Cerebellar nuclear complex (tissue), 1 donor: ENCODE results near the gene RALGAPA2.

Source experiments
- DNase-seq, 2 experiments: peaks; one replicate each; lab custom pipeline; 2025; lab: John Stamatoyannopoulos, UW

RALGAPA2 gene

DNA sequence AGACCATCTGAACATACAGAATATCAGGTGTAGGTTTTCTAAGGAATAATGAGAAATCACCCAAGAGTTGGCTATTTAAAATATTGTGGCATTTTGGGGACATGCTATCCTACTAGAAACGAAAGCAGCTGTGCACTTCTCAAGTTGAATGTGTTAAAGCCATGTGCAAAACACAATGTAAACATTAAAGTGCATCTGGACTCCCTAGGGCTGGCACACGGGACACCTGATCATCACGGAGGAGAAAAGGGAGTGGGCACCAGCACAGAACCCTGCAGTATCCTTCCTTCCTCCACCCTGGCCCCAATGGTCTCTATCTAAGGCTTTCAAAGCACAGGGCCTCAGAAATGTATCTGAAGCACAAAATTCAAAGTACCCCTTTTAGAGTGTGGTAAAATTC is 250.3 kb downstream of the RALGAPA2 start:
- no peak for DNase-seq

DNA sequence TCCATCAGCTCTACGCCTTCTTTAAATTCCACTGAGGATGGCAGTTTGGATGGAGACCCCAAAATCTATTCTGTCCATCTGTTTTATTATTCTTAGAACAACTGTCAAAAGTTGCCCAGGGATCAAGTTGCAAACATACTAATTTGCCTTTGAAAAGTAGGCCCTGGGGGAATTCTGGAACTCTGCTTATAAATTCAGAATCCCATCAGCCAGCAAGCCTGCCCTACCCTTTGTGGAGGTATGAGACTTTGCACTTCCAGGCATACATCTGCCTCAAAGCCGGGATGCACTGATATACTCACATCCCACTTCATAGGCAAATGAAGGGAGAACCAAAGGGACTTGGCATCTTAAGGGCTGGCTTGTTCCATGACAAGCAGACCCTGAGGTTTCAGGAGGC is 250.9 kb downstream of the RALGAPA2 start:
- DNase-seq = no peak

GRCh38 chr20:20459726-20460125 is 252.7 kb downstream of the RALGAPA2 start:
- no peak for DNase-seq

DNA sequence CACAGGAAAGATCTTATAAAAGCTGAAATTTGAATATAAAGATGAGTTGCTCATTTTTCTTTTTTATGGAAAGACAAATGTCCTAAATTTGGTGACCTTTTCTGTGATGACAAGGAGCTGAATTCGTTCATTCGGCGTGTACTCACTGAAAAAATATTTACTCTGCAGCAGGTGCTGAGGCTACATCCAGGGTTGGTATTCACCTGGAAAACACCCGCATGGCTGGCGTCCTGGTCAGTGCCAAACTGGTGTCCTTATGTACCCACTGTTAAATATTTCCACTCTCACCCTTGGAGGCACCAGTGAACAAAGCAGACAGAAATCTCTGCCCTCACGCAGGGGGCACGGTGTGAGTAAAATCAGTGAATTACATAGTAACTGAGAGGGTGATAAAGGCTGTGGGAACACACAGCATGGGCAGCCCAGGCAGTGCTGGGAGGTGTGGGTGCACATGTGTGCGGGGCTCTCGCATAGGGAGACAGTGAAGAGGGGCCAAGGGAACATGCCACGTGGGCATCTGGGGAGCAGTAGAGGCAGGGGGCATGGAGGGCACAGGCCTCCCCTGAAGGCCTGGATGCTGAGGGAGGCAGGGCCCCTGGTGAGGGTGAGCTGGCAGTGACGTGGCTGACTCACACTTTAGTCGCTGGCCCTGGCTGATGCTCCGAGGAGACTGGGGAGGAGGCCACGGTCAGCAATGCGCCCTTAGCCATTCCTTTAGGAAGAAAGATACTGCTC is 254.9 kb downstream of the RALGAPA2 start:
- no peak for DNase-seq

DNA sequence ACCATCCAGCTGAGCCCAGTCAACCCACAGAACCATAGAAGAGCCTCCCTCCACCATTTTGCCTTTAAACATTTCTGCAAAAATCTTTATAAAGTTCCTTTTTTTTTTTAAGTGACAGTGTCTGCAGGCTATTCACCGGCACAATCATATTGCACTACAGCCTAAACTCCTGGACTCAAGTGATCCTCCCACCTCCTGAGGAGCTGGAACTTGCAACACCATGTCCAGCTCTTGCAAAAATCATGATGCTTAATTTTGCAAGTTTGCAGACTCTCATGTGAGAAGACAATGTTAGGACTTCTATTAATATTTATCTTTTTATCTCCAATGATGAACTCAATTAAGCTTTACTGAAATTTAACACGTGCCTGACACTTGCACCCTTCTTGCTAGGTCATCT is 255.7 kb downstream of the RALGAPA2 start:
- no peak for DNase-seq

DNA sequence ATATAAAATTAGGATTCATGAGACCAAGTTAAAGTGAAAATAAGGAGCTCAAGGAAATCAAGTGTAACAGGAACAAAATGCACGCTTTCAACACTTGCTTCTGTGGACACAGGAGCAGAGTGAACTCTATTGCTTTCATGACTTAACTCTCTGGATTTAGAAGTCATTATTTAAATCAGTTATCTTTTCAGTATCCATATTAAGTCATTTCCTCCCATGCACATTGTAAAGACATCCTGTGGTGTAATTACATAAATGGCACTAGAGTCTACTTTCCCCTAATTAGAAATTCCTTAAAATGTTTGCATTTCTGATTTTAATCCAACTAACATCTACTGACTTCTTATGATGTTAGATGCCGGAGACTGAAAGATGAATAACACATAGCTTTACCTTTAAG is 256.5 kb downstream of the RALGAPA2 start:
- no peak for DNase-seq

GRCh38 chr20:20454850-20455627 is 257.4 kb downstream of the RALGAPA2 start:
- no peak for DNase-seq

DNA sequence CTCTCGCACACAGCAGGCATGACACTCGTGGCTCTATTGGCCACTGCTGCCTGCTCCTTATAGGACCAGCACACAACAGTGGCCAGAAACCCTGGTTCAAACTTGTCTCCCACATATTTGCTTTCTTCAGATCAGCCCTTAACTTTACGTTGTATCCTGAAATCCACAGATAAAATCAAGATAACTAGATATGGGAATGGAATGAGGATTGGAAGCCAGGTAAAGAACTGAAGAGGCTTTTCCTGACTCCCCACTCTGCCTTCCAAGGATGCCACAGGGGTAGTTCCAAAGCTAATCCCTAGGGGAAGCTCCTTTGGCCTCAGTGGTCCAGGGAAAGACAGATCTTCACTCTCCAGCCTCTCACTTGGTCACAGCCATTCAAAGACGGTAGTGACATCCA is 258.1 kb downstream of the RALGAPA2 start:
- no peak for DNase-seq

GRCh38 chr20:20452254-20452676 is 260.2 kb downstream of the RALGAPA2 start:
- no peak for DNase-seq

DNA sequence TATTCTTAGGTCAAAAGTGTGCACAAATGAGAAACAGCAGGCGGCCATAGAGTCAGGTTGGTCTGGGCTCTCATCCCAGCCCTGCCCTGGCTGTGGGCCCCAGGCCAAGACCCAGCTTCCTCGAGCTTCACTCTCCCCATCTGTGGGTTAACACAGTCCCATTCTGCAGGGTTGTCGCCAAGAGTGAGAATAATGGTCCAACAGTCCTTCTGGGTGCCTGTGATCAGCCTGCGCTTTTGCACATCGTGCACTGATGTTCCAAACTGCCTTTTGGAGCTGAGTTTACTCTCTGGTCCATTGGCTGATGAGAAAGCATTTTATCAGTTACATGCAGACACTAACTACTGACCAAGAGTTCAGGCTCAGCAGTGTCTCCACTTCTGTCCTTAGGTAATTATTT is 261.9 kb downstream of the RALGAPA2 start:
- DNase-seq = peak; percentile 85 to 94

- peak in 1 of 2 experiments; percentile 36 for DNase-seq
Observed at GRCh38 chr20:20448881-20449280, 263.6 kb downstream of the RALGAPA2 start.

DNA sequence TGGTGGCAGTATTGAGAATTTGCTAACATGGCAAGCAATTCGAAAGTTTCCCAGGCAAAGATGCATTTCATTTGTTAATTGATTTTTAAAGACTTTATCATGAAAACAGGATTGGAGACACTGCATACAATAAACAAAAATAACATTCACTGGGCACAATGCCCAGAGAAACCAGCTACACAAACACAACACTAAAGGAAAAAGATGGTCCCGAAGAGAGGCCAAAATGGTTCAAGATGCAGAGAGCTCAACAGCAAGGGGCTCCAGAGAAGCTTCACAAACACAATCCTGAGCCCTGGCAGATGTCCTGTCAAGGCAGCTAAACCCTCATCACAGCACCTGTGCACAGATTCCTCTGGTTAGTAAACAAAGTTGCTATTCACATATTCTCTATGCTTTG is 265.2 kb downstream of the RALGAPA2 start:
- DNase-seq = no peak

DNA sequence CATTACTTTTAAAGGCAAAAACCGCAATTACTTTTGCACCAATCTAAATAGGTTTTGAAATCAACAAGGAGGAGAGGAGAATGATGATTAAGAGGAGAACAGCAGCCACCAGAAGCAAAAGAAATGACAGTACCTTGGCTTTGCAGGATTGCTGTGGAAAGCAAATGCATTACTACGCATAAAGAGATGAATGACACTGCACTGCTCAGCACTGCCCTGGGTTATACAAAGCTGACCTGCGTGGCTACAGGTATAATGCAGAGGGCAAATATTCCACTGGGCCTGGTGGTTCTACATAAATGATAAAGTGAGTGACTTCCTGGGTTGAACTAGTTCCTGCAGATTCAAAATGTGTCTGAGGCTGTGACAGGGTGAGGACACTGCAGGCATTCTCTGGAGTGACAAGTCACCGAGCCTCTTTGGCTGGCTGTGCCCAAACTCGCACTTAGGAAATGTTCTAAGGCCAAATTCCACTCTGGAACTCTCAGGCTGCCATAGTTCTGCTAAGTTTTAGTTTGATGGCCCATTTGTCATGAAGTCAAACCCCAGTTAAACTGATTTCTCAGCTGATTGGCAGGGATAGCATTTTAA is 265.9 kb downstream of the RALGAPA2 start:
- DNase-seq = no peak

DNA sequence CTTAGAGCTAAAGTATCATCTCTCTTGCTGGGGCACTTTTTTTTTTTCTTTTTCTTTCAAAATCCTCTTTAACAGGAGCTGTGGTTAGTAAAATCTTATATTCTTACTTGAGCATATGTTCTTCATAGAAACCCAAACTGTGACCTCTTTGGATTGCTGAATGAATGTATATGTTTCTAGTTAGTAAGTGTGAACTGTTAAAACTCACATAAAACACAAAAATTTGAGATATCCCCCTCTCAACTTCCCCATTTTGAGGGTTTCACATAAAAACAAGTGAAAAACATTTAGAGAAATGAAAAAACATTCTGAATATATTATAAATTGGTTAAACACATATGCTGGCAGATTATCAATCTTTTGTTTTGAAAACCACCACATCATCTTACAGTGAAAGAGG is 266.4 kb downstream of the RALGAPA2 start:
- no peak for DNase-seq

DNA sequence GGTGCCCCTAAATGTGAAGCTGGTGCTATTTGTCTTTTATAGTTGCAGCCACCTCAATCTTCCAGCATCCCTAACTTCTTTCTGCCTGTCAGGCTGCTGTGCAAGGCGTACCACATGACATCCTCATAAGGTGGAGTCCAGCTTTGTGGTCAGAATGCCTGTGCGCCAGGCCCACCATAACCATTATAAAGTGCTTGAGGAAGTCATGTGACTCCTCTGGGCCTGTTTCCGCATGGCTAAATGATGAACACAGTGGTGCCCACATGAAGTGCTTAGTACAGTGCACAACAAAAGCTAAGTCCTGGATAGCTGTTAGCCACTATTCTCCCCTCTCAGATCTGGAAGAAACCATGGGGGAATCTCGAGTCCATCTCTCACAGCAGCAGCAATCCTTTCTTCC is 268.9 kb downstream of the RALGAPA2 start:
- DNase-seq = no peak

GRCh38 chr20:20442466-20442865 is 270.0 kb downstream of the RALGAPA2 start:
- DNase-seq = no peak

DNA sequence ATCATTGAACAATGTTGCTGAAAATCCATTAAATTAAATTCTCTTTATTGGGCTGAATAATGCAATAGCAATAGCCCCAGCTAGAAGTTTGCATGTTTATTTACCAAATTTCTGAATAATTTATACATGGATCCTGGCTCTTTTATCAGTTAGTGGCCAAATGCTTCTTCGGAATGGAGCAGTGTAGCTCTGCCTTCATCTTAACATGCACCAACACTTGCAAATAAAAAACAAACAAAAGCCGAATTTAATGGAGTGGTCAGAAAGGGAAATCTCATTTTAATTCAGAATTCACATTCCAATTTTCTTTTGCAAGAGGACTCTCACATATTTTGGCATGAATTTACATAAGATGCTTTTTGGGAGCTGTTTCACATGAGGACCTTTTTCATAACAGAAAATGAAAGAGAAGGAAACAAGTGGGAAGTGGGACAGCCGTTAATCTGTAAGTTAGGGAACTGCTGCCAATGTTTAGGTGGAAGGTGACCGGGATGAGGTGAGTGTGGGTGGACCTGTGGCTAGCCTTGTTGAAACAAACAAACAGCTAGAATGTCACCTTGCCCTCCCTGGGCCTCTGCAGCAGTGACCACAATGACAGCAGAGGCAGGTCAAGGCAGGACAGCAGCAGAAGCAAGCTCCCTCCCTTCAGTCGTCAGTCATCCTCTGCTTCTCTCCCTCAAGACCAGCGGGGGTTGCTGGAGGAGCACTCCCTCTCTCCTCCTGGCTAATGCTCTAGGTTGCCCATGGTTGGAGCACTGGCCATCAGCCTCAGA is 271.4 kb downstream of the RALGAPA2 start:
- DNase-seq = no peak

GRCh38 chr20:20440481-20440880 is 272.0 kb downstream of the RALGAPA2 start:
- peak; percentile 26 to 32 for DNase-seq

GRCh38 chr20:20439602-20440190 is 272.7 kb downstream of the RALGAPA2 start:
- DNase-seq = no peak

DNA sequence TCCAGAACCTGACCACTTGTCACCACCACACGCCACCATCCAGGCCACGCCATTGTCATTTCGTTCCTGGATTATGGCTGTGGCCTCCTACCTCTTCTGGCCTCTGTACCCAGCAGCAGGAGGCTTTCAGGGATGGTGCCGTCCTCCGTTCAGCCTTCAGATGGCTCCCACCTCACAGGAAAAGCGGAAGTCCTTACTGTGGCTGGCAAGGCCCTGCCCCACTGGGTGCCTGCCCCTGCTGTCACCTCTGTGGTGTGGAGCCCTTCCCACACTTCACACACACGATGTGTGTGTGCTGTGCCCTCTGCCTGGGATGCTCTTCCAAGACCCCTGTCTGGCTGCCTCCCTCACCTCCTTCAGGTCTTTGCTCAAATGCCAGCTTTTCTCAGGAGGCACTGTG is 275.1 kb downstream of the RALGAPA2 start:
- DNase-seq = no peak

DNA sequence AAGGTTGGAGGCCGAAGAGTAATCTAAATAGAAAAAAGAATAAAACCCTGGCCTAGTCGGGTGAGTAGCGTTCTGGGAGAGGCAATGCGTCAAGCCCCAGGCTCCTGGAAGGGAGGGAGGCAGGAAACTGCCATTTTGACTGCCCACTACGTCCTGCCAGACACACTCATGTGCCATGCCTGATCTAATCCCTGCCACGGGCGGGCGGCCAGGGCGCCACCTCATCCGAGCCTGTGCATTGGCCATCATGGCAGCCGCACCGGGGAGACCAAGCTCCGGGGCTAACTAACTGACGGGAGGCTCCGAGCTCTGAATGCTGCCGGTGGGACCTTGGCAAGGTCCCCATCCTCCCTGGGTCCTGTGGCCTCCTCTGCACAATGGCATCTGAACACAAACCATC is 275.8 kb downstream of the RALGAPA2 start:
- no peak for DNase-seq

- no peak for DNase-seq
Observed at GRCh38 chr20:20435453-20435852, 277.0 kb downstream of the RALGAPA2 start.
